ENCODE data around the gene EZH1. TPM values are rescaled to one million over a fixed set of nuclear protein-coding genes. Genes with fewer than 3 reads are reported as not detected.

Gene EZH1
- polyA plus RNA-seq (ENCODE audit: insufficient read depth in 1 of 5, insufficient read length in 5 of 5, low replicate concordance in 1 of 5) = 10 to 100 TPM; 27.1 to 51.7 (median 37.1) TPM
- long read RNA-seq, donor 1 = 0 reads
- long read RNA-seq, donor 2, full-length matches to known transcripts = 2 of 2 reads
- long read RNA-seq, donor 2, partial matches to known transcripts = 0 of 2 reads
- long read RNA-seq, donor 2, other reads (novel, unspliced or antisense) = 0 of 2 reads
- long read RNA-seq, donor 3, partial matches to known transcripts = 108 of 705 reads
- long read RNA-seq, donor 3, other reads (novel, unspliced or antisense) = 595 of 705 reads
- long read RNA-seq, donor 4, partial matches to known transcripts = 0 of 2 reads
- long read RNA-seq, donor 4, other reads (novel, unspliced or antisense) = 0 of 2 reads
- long read RNA-seq, donor 5, partial matches to known transcripts = 1,010 of 1,127 reads
- long read RNA-seq, donor 5, other reads (novel, unspliced or antisense) = 116 of 1,127 reads
- long read RNA-seq, donor 6, full-length matches to known transcripts = 2 of 823 reads
- long read RNA-seq, donor 6, partial matches to known transcripts = 269 of 823 reads
- long read RNA-seq, donor 6, other reads (novel, unspliced or antisense) = 552 of 823 reads
- long read RNA-seq, donor 7, partial matches to known transcripts = 890 of 1,019 reads
- long read RNA-seq, donor 7, other reads (novel, unspliced or antisense) = 128 of 1,019 reads
- long read RNA-seq, donor 8, partial matches to known transcripts = 0 of 1 reads
- long read RNA-seq, donor 8, other reads (novel, unspliced or antisense) = 0 of 1 reads

GRCh38 chr17:42744806-42745617 is at the start of gene EZH1:
TSS of gene EZH1 (minus strand) at chr17:42745040. CDS start at chr17:42728941, 16,099 bp downstream.
- peak; percentile 94 for DNase-seq

GRCh38 chr17:42792545-42792944 is 47.7 kb upstream of the EZH1 start:
- DNase-seq = no peak

GRCh38 chr17:42791948-42792347 is 47.1 kb upstream of the EZH1 start:
- no peak for DNase-seq

GRCh38 chr17:42787266-42787665 is 42.4 kb upstream of the EZH1 start:
- DNase-seq = no peak

GRCh38 chr17:42784811-42785592 is 40.2 kb upstream of the EZH1 start:
- no peak for DNase-seq

GRCh38 chr17:42784409-42784808 is 39.6 kb upstream of the EZH1 start:
- DNase-seq = no peak

GRCh38 chr17:42783791-42784138 is 38.9 kb upstream of the EZH1 start:
- DNase-seq = no peak

GRCh38 chr17:42783062-42783790 is 38.4 kb upstream of the EZH1 start:
- DNase-seq = no peak

- DNase-seq = no peak
These were observed 37.6 kb upstream of the EZH1 start for GRCh38 chr17:42782166-42783061.

GRCh38 chr17:42781639-42782165 is 36.9 kb upstream of the EZH1 start:
- no peak for DNase-seq

GRCh38 chr17:42780851-42781638 is 36.2 kb upstream of the EZH1 start:
- no peak for DNase-seq

GRCh38 chr17:42779936-42780850 is 35.4 kb upstream of the EZH1 start, which contains the start of gene WNK4:
TSS of gene WNK4 (plus strand) at chr17:42780610. CDS start at chr17:42780699, 89 bp downstream.
- no peak for DNase-seq

GRCh38 chr17:42779304-42779935 is 34.6 kb upstream of the EZH1 start:
- DNase-seq = no peak

- DNase-seq = no peak
These were observed 33.7 kb upstream of the EZH1 start for GRCh38 chr17:42778570-42778969.

- DNase-seq = no peak
These were observed 30.8 kb upstream of the EZH1 start for GRCh38 chr17:42775534-42776098.

- DNase-seq = no peak
These were observed 29.4 kb upstream of the EZH1 start for GRCh38 chr17:42774066-42774745.
